PC-9 (cell line): ENCODE measurements around the gene IL1RAPL1. TPM values are rescaled to one million over a fixed set of nuclear protein-coding genes. Genes with fewer than 3 reads are reported as not detected.

Experiments
- BruUV-seq: library from RNA; stranded (reverse); fragments of 400-500 nt; replicated peaks from 2 replicates; lab custom pipeline; 2021; lab: Mats Ljungman, UMichigan
- CTCF ChIA-PET: fragments of 300-600 bp; sonication (Branson Sonifier 250); formaldehyde crosslinking; loops from one replicate; lab custom pipeline; 2022; ENCODE audit warnings: antibody characterized with exemption; lab: Charles Lee
- POLR2A ChIA-PET: fragments of 300-600 bp; sonication (Branson Sonifier 250); formaldehyde crosslinking; loops from one replicate; lab custom pipeline; 2022; ENCODE audit warnings: antibody characterized with exemption; ENCODE audit not compliant: unreplicated experiment; lab: Charles Lee
- DNase-seq, 2 experiments: peaks; one replicate each; pipeline versions ENCODE4 v3.0.0 to v3.0.0-alpha.2; 2015 to 2022; ENCODE audit warnings: mixed read lengths in 1 of 2
- H2AFZ ChIP-seq: fragments of 200-600 bp; sonication (generic); 2 replicates; pipeline ENCODE4 v1.8.1; 2017; ENCODE audit warnings: antibody characterized with exemption
- H3F3A ChIP-seq: fragments of 200-600 bp; sonication (generic); 2 replicates; pipeline ENCODE4 v1.8.1; 2017; ENCODE audit warnings: antibody characterized with exemption, mild to moderate bottlenecking, low read depth; ENCODE audit not compliant: insufficient read depth
- H3K27ac ChIP-seq: fragments of 200-600 bp; sonication (generic); 2 replicates; pipeline ENCODE4 v1.6.1; 2016; ENCODE audit warnings: mixed run types
- H3K27me3 ChIP-seq: fragments of 200-600 bp; sonication (generic); 2 replicates; pipeline ENCODE4 v1.6.1; 2016; ENCODE audit warnings: low read depth, mixed run types; ENCODE audit not compliant: insufficient read depth
- H3K36me3 ChIP-seq: fragments of 200-600 bp; sonication (generic); 2 replicates; pipeline ENCODE4 v1.6.1; 2016; ENCODE audit warnings: low read depth, mixed run types
- H3K4me1 ChIP-seq: fragments of 200-600 bp; sonication (generic); replicated peaks from 2 replicates; pipeline ENCODE4 v1.6.1; 2016; ENCODE audit warnings: mixed run types; ENCODE audit not compliant: insufficient read depth
- H3K4me2 ChIP-seq: fragments of 200-600 bp; sonication (generic); 2 replicates; pipeline ENCODE4 v1.6.1; 2017; ENCODE audit warnings: mixed run types
- H3K4me3 ChIP-seq: fragments of 200-600 bp; sonication (generic); 2 replicates; pipeline ENCODE4 v1.6.1; 2016; ENCODE audit warnings: mixed run types
- H3K79me2 ChIP-seq: fragments of 200-600 bp; sonication (generic); 2 replicates; pipeline ENCODE4 v1.6.1; 2017; ENCODE audit warnings: low read depth, mixed run types
- H3K9me2 ChIP-seq: fragments of 200-600 bp; sonication (generic); 2 replicates; pipeline ENCODE4 v1.8.1; 2017; ENCODE audit warnings: mild to moderate bottlenecking; ENCODE audit not compliant: insufficient read depth
- H3K9me3 ChIP-seq: fragments of 200-600 bp; sonication (generic); 2 replicates; pipeline ENCODE4 v1.8.1; 2016; ENCODE audit warnings: low read depth; ENCODE audit not compliant: insufficient read depth
- H4K20me1 ChIP-seq: fragments of 200-600 bp; sonication (generic); 2 replicates; pipeline ENCODE4 v1.8.1; 2017; ENCODE audit not compliant: insufficient read depth
- EZH2 ChIP-seq: fragments of 200-600 bp; sonication (generic); IDR thresholded peaks from 2 replicates; pipeline ENCODE4 v1.8.0; 2017; ENCODE audit warnings: antibody characterized with exemption, low read depth
- intact Hi-C: fragments of 100-400 bp; cut with micrococcal nuclease; formaldehyde crosslinking; loops from one replicate; pipeline ENCODE4 v1.10.0; 2022; ENCODE audit not compliant: unreplicated experiment
- total RNA-seq: library from RNA; stranded (reverse); gene quantifications from 2 replicates; pipeline ENCODE4 v1.2.3, GENCODE V29; 2021
- TF ChIP-seq, protein P1 (sequence below): fragments of 200-600 bp; sonication (generic); conservative IDR thresholded peaks from 2 replicates; pipeline ENCODE4 v1.6.1; 2017; ENCODE audit warnings: mixed run types, antibody characterized with exemption, mild to moderate bottlenecking, moderate library complexity

Gene IL1RAPL1
- total RNA-seq, 1 experiment from 2014 or later: 0.26 TPM

DNA sequence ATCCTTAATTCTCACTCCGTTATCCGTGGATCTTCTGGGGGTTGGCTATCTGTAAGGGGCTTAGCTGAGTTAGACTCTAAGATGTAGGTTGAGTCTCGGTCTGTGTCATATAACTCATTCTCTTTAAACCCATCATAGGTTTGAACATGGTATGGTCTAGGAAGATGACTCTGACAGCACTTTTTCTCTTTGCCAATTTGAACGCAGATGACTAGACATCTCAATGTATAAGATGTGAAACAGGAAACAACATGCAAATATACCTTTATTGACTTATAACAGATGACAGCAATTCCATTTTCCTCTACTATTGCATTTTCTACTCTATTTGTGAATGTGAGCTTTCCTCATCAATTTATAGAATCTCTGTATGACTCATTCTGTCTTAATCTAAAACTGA, 993.3 kb downstream of the IL1RAPL1 start:
- H2AFZ ChIP-seq: no peak overlapping the region
- H3K4me3 ChIP-seq: no peak overlapping the region
- TF ChIP-seq, protein P1, sequence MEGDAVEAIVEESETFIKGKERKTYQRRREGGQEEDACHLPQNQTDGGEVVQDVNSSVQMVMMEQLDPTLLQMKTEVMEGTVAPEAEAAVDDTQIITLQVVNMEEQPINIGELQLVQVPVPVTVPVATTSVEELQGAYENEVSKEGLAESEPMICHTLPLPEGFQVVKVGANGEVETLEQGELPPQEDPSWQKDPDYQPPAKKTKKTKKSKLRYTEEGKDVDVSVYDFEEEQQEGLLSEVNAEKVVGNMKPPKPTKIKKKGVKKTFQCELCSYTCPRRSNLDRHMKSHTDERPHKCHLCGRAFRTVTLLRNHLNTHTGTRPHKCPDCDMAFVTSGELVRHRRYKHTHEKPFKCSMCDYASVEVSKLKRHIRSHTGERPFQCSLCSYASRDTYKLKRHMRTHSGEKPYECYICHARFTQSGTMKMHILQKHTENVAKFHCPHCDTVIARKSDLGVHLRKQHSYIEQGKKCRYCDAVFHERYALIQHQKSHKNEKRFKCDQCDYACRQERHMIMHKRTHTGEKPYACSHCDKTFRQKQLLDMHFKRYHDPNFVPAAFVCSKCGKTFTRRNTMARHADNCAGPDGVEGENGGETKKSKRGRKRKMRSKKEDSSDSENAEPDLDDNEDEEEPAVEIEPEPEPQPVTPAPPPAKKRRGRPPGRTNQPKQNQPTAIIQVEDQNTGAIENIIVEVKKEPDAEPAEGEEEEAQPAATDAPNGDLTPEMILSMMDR: no peak
- TF ChIP-seq EZH2: no peak
- DNase-seq: no peak
- no peak overlapping the region for H3K4me2 ChIP-seq
- CTCF ChIA-PET: no interaction called here
- intact Hi-C loops: no loop called here
- H3K4me1 ChIP-seq: no peaks in the 10 kb centered on the region
- H3K79me2 ChIP-seq: no peaks in the 10 kb centered on the region
- H3K27ac ChIP-seq: no peak overlapping the region
- no peaks in the 10 kb centered on the region for H3K9me3 ChIP-seq
- no peaks in the 10 kb centered on the region for H3K27me3 ChIP-seq
- no TSS peak for BruUV-seq
- no peaks in the 10 kb centered on the region for H3F3A ChIP-seq
- no peaks in the 10 kb centered on the region for H3K9me2 ChIP-seq
- no peaks in the 10 kb centered on the region for H3K36me3 ChIP-seq
- no peaks in the 10 kb centered on the region for H4K20me1 ChIP-seq
- POLR2A ChIA-PET: interaction anchor here (0.5 kb wide), 1 partner anchor 48 kb away, joined by 5 read pairs; no protein-coding TSS in a partner anchor

DNA sequence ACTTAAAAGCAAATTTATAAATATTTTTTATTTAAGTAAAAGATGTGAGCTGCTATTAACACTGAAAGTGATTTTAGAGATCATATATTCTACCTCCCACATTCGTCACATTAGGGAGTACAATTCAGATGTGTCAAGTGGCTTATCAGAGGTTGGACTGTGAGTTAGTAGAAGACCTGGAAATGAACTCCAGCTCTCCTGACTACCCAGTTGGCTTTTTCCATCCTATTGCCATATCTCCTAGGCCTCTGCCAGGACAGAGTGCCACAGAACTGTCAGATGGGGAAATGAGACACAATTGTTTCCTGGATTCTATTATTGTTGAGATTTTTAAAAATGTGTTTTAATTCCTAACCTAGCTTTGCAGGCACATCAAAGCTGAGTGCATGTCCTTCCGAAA, 994.0 kb downstream of the IL1RAPL1 start:
- CTCF ChIA-PET: no interaction called here
- Histone ChIP-seq H3K79me2 (no peaks in the 10 kb centered on the region), H3K36me3 (no peaks in the 10 kb centered on the region), H3K9me2 (no peaks in the 10 kb centered on the region), H2AFZ (no peak overlapping the region), H3K27ac (no peak overlapping the region), H3K9me3 (no peaks in the 10 kb centered on the region), H3F3A (no peaks in the 10 kb centered on the region), H3K4me2 (no peak overlapping the region), H3K4me1 (no peaks in the 10 kb centered on the region), H3K27me3 (no peaks in the 10 kb centered on the region), H4K20me1 (no peaks in the 10 kb centered on the region), H3K4me3 (no peak overlapping the region)
- TF ChIP-seq EZH2: no peak
- TF ChIP-seq, protein P1: no peak
- no peak for DNase-seq
- POLR2A ChIA-PET: interaction anchor here (0.5 kb wide), 1 partner anchor 48 kb away, joined by 5 read pairs; no protein-coding TSS in a partner anchor
- intact Hi-C loops: no loop called here
- BruUV-seq: no TSS peak

DNA sequence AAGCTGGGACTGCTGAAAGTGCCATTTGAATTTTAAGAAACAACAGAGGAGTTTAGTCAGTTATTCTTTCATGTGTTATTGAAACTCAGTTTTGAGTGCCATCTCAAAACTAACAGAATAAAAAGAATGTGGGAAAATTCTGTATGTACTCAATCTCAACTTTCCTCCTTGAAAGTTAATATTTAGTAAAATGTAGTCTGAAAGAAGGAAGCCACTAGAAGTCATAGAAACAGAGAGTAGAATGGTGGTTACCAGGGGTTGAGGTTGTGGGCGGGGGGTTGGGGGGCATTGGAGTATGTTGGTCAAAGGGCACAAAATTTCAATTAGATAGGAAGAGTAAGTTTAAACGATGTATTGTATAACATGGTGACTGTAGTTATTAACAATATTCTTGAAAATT, 999.9 kb downstream of the IL1RAPL1 start:
- no peaks in the 10 kb centered on the region for H3K9me2 ChIP-seq
- H4K20me1 ChIP-seq: no peaks in the 10 kb centered on the region
- H3K4me3 ChIP-seq: no peak overlapping the region
- CTCF ChIA-PET: no interaction called here
- POLR2A ChIA-PET: no interaction called here
- H3K4me1 ChIP-seq: no peaks in the 10 kb centered on the region
- H3K9me3 ChIP-seq: no peaks in the 10 kb centered on the region
- TF ChIP-seq, protein P1: no peak
- TF ChIP-seq EZH2: no peak
- no peak overlapping the region for H3K27ac ChIP-seq
- H3F3A ChIP-seq: no peaks in the 10 kb centered on the region
- no peaks in the 10 kb centered on the region for H3K36me3 ChIP-seq
- H3K27me3 ChIP-seq: no peaks in the 10 kb centered on the region
- H3K79me2 ChIP-seq: no peaks in the 10 kb centered on the region
- H3K4me2 ChIP-seq: no peak overlapping the region
- no TSS peak for BruUV-seq
- no peak for DNase-seq
- intact Hi-C loops: no loop called here
- no peak overlapping the region for H2AFZ ChIP-seq
